WTC11 (cell line): ENCODE results near the gene CDH13. TPM values are rescaled to one million over a fixed set of nuclear protein-coding genes. Genes with fewer than 3 reads are reported as not detected.

Experiments
- ATAC-seq: fragments of 200-7000 bp; cut with Tn5 transposase; 2 replicates; pipeline ENCODE4 v1.10.0; 2021; ENCODE audit warnings: mild to moderate bottlenecking, moderate library complexity
- CTCF ChIA-PET: fragments of 300-600 bp; sonication (Branson Sonifier 250); formaldehyde crosslinking; loops from one replicate; lab custom pipeline; 2021; ENCODE audit warnings: antibody characterized with exemption; lab: Charles Lee
- POLR2A ChIA-PET: fragments of 350-600 bp; sonication (Branson Sonifier 250); formaldehyde crosslinking; loops from one replicate; lab custom pipeline; 2021; ENCODE audit warnings: antibody characterized with exemption; lab: Charles Lee
- DNase-seq: peaks from one replicate; pipeline ENCODE4 v3.0.0; 2021; ENCODE audit warnings: low spot score
- H3K27ac Mint-ChIP-seq: 2 replicates; pipeline ENCODE4 v1.8.0; 2021; ENCODE audit warnings: mixed read lengths
- H3K27me3 Mint-ChIP-seq: 2 replicates; pipeline ENCODE4 v1.8.0; 2021; ENCODE audit warnings: low read depth, mild to moderate bottlenecking, moderate library complexity, mixed read lengths
- H3K36me3 Mint-ChIP-seq: 2 replicates; pipeline ENCODE4 v1.8.0; 2021; ENCODE audit warnings: mixed read lengths
- H3K4me1 Mint-ChIP-seq: 2 replicates; pipeline ENCODE4 v1.8.0; 2022; ENCODE audit warnings: mixed read lengths
- H3K4me3 Mint-ChIP-seq: 2 replicates; pipeline ENCODE4 v1.8.0; 2021; ENCODE audit warnings: mild to moderate bottlenecking, moderate library complexity, mixed read lengths
- H3K9me3 Mint-ChIP-seq: 2 replicates; pipeline ENCODE4 v1.8.0; 2021; ENCODE audit warnings: mixed read lengths
- AR ChIP-seq: fragments of 250-450 bp; sonication (Bioruptor Pico); IDR thresholded peaks from 2 replicates; pipeline ENCODE4 v1.9.0; 2021; ENCODE audit warnings: mild to moderate bottlenecking
- CREM ChIP-seq: sonication (generic); formaldehyde crosslinking; IDR thresholded peaks from 2 replicates; pipeline ENCODE4 v1.8.1; 2022; ENCODE audit warnings: mild to moderate bottlenecking, missing genetic modification reagents, moderate library complexity
- CTCF ChIP-seq: fragments of 200-600 bp; IDR thresholded peaks from 2 replicates; pipeline ENCODE4 v1.8.0; 2022; ENCODE audit warnings: antibody characterized with exemption
- E2F1 ChIP-seq: sonication (generic); formaldehyde crosslinking; IDR thresholded peaks from 2 replicates; pipeline ENCODE4 v1.8.0; 2022; ENCODE audit warnings: mild to moderate bottlenecking, missing genetic modification reagents
- ESRRA ChIP-seq: sonication (generic); formaldehyde crosslinking; IDR thresholded peaks from 2 replicates; pipeline ENCODE4 v1.8.1; 2022; ENCODE audit warnings: mild to moderate bottlenecking, missing genetic modification reagents, borderline replicate concordance
- ETV6 ChIP-seq: sonication (generic); formaldehyde crosslinking; IDR thresholded peaks from 2 replicates; pipeline ENCODE4 v1.8.1; 2022; ENCODE audit warnings: mild to moderate bottlenecking, missing genetic modification reagents
- FOXK1 ChIP-seq: sonication (generic); formaldehyde crosslinking; IDR thresholded peaks from 2 replicates; pipeline ENCODE4 v1.8.0; 2022; ENCODE audit warnings: mild to moderate bottlenecking, moderate library complexity, missing genetic modification reagents
- FOXP4 ChIP-seq: sonication (generic); formaldehyde crosslinking; IDR thresholded peaks from 2 replicates; pipeline ENCODE4 v1.8.0; 2022; ENCODE audit warnings: mild to moderate bottlenecking, missing genetic modification reagents
- GABPB1 ChIP-seq: sonication (generic); formaldehyde crosslinking; IDR thresholded peaks from 2 replicates; pipeline ENCODE4 v1.8.1; 2023; ENCODE audit warnings: mild to moderate bottlenecking, missing genetic modification reagents
- NFYB ChIP-seq: sonication (generic); formaldehyde crosslinking; conservative IDR thresholded peaks from 2 replicates; pipeline ENCODE4 v1.8.0; 2022; ENCODE audit warnings: low read depth, missing genetic modification reagents
- OVOL2 ChIP-seq: fragments of 250-450 bp; sonication (Bioruptor Pico); IDR thresholded peaks from 2 replicates; pipeline ENCODE4 v1.9.0; 2021; ENCODE audit warnings: mild to moderate bottlenecking, borderline replicate concordance
- ZMAT4 ChIP-seq: fragments of 250-450 bp; sonication (Bioruptor Pico); IDR thresholded peaks from 2 replicates; pipeline ENCODE4 v1.9.0; 2021; ENCODE audit warnings: mild to moderate bottlenecking
- ZNF121 ChIP-seq: sonication (generic); formaldehyde crosslinking; IDR thresholded peaks from 2 replicates; pipeline ENCODE4 v1.8.0; 2023; ENCODE audit warnings: missing genetic modification reagents
- ZNF219 ChIP-seq: sonication (generic); formaldehyde crosslinking; IDR thresholded peaks from 2 replicates; pipeline ENCODE4 v1.8.0; 2023; ENCODE audit warnings: missing genetic modification reagents, mild to moderate bottlenecking, borderline replicate concordance
- ZNF317 ChIP-seq: sonication (generic); formaldehyde crosslinking; IDR thresholded peaks from 2 replicates; pipeline ENCODE4 v1.8.1; 2023; ENCODE audit warnings: low read depth, mild to moderate bottlenecking, moderate library complexity, missing genetic modification reagents, borderline replicate concordance
- ZNF423 ChIP-seq: fragments of 250-450 bp; sonication (Bioruptor Pico); IDR thresholded peaks from 2 replicates; pipeline ENCODE4 v2.1.2; 2022; ENCODE audit warnings: mild to moderate bottlenecking, moderate library complexity
- ZNF671 ChIP-seq: fragments of 250-450 bp; sonication (Bioruptor Pico); IDR thresholded peaks from 2 replicates; pipeline ENCODE4 v1.8.0; 2021; ENCODE audit warnings: mild to moderate bottlenecking
- total RNA-seq: library from RNA; stranded (reverse); gene quantifications from 3 replicates; pipeline ENCODE4 v1.2.3, GENCODE V29; 2021

The CDH13 gene
- total RNA-seq, 1 experiment from 2014 or later, result 0.81 TPM

GRCh38 chr16:83215406-83216001 lies 588.7 kb downstream of the CDH13 start:
- POLR2A ChIA-PET, result no interaction called here
- peak; percentile 92 for ATAC-seq

GRCh38 chr16:83219285-83219684 lies 592.5 kb downstream of the CDH13 start:
- Mint-ChIP-seq H3K27ac (no peak overlapping the region), H3K4me1 (no peaks in the 10 kb centered on the region; the same call in 1 of the 2 replicates), H3K4me3 (no peak overlapping the region), H3K36me3 (no peaks in the 10 kb centered on the region), H3K27me3 (no peaks in the 10 kb centered on the region), H3K9me3 (no peaks in the 10 kb centered on the region)
- CTCF ChIA-PET, result no interaction called here
- POLR2A ChIA-PET, result no interaction called here
- ATAC-seq (no peak), DNase-seq (no peak)
- TF ChIP-seq FOXK1 (CRISPR knock-in tag) (no peak), CREM (CRISPR knock-in tag) (no peak), ESRRA (CRISPR knock-in tag) (no peak), ZMAT4 (no peak), FOXP4 (CRISPR knock-in tag) (no peak), GABPB1 (no peak), CTCF (no peak), OVOL2 (CRISPR knock-in tag) (no peak), E2F1 (CRISPR knock-in tag) (no peak), ZNF423 (CRISPR knock-in tag) (no peak), ZNF671 (CRISPR knock-in tag) (no peak), ZNF121 (no peak), ZNF219 (CRISPR knock-in tag) (no peak), ETV6 (CRISPR knock-in tag) (no peak), ZNF317 (CRISPR knock-in tag) (no peak), NFYB (CRISPR knock-in tag) (no peak)

More at GRCh38 chr16:83215406-83216001, 588.7 kb downstream of the CDH13 start:
- no peak overlapping the region for H3K27ac Mint-ChIP-seq
- peak; percentile 93 for DNase-seq
- TF ChIP-seq CTCF (peak; percentile 94), AR (CRISPR knock-in tag) (no peak)
- H3K4me3 Mint-ChIP-seq, result no peak overlapping the region
- CTCF ChIA-PET, result interaction anchor here (0.6 to 5.8 kb wide), 16 partner anchors 15 to 883 kb away, joined by 3 to 60 read pairs (median 3); no protein-coding TSS in a partner anchor
- H3K36me3 Mint-ChIP-seq, result peaks cover 2% of the 10 kb centered on the region; the same call in 1 of the 2 replicates
- peaks cover 8% of the 10 kb centered on the region for H3K4me1 Mint-ChIP-seq
- peaks cover 10% of the 10 kb centered on the region for H3K9me3 Mint-ChIP-seq
- no peaks in the 10 kb centered on the region; the same call in 1 of the 2 replicates for H3K27me3 Mint-ChIP-seq
